Natural killer cell treated with Interleukin-12 subunit alpha and Interleukin-12 subunit beta and Interleukin-15 and Interleukin-18, amount 100 ng/mL, for 72 hours (primary cell): ENCODE measurements around the gene KIF6. TPM values are rescaled to one million over a fixed set of nuclear protein-coding genes. Genes with fewer than 3 reads are reported as not detected.
A peak's percentile ranks its signal among the peaks of the same experiment; 100 is the strongest.
"Not testable (repeated sequence)": the region's sequence is repeated elsewhere in the genome, so short reads cannot be mapped to it uniquely, and the experiment has no call there.

Experiments
- ATAC-seq, 2 donors: fragments of 150-1000 bp; cut with Tn5 transposase in 1 of 2; sonication (Bioruptor Pico), chemical (Tn5 transposase) in 1 of 2; 2 replicates each; pipeline ENCODE4 v1.10.0; 2021
- DNase-seq: peaks from one replicate; pipeline ENCODE4 v3.0.0; 2022; ENCODE audit warnings: low spot score
- H3K27ac Mint-ChIP-seq, 2 donors: 1 replicate in 1 of 2; 2 replicates in 1 of 2; pipeline ENCODE4 v1.8.0; 2022; ENCODE audit warnings: mixed read lengths in 2 of 2, mild to moderate bottlenecking in 1 of 2, moderate library complexity in 1 of 2
- H3K27me3 Mint-ChIP-seq, 2 donors: 1 replicate in 1 of 2; 2 replicates in 1 of 2; pipeline ENCODE4 v1.8.0; 2022; ENCODE audit warnings: mixed read lengths in 2 of 2
- H3K36me3 Mint-ChIP-seq: one replicate; pipeline ENCODE4 v1.8.0; 2022; ENCODE audit warnings: mixed read lengths
- H3K4me1 Mint-ChIP-seq, 2 donors: 1 replicate in 1 of 2; 2 replicates in 1 of 2; pipeline ENCODE4 v1.8.0; 2022; ENCODE audit warnings: low read depth in 2 of 2, mixed read lengths in 2 of 2, mild to moderate bottlenecking in 1 of 2
- H3K4me3 Mint-ChIP-seq: one replicate; pipeline ENCODE4 v1.8.0; 2022; ENCODE audit warnings: mixed read lengths
- H3K9me3 Mint-ChIP-seq: 2 replicates; pipeline ENCODE4 v1.8.0; 2022; ENCODE audit warnings: mixed read lengths
- total RNA-seq, 2 donors: library from RNA; stranded (reverse); gene quantifications; one replicate each; pipeline ENCODE4 v1.2.3, GENCODE V29; 2022

The KIF6 gene
- total RNA-seq, 2 donors from 2014 or later = not detected

- peaks cover 0 to 3% of the 10 kb centered on the region in 2 donors for H3K4me1 Mint-ChIP-seq
- H3K4me3 Mint-ChIP-seq = no peak overlapping the region
- H3K36me3 Mint-ChIP-seq = no peaks in the 10 kb centered on the region
- no peak for ATAC-seq
- peaks cover 17 to 26% of the 10 kb centered on the region in 2 donors for H3K27me3 Mint-ChIP-seq
- no peak for DNase-seq
- no peaks in the 10 kb centered on the region for H3K9me3 Mint-ChIP-seq
- H3K27ac Mint-ChIP-seq = no peak overlapping the region
These were observed 28.5 kb upstream of the KIF6 start for GRCh38 chr6:39753725-39754045.

- peaks cover 17 to 26% of the 10 kb centered on the region in 2 donors for H3K27me3 Mint-ChIP-seq
- H3K27ac Mint-ChIP-seq = no peak overlapping the region
- H3K36me3 Mint-ChIP-seq = no peaks in the 10 kb centered on the region
- no peak overlapping the region for H3K4me3 Mint-ChIP-seq
- H3K4me1 Mint-ChIP-seq = peaks cover 0 to 3% of the 10 kb centered on the region in 2 donors
- DNase-seq (no peak), ATAC-seq (peak in 1 of 2 donors; percentile 46)
- H3K9me3 Mint-ChIP-seq = no peaks in the 10 kb centered on the region
These were observed 27.9 kb upstream of the KIF6 start for GRCh38 chr6:39752835-39753724.

GRCh38 chr6:39746795-39747194, 21.6 kb upstream of the KIF6 start:
- ATAC-seq = no peak
- DNase-seq = no peak
- Mint-ChIP-seq H3K27me3 (peaks cover 18 to 33% of the 10 kb centered on the region in 2 donors), H3K9me3 (no peaks in the 10 kb centered on the region), H3K27ac (no peak overlapping the region), H3K36me3 (no peaks in the 10 kb centered on the region), H3K4me3 (no peak overlapping the region), H3K4me1 (no peaks in the 10 kb centered on the region)

GRCh38 chr6:39733704-39734103, 8.5 kb upstream of the KIF6 start:
- H3K27ac Mint-ChIP-seq = no peak overlapping the region
- DNase-seq (no peak), ATAC-seq (no peak)
- peaks cover 3% of the 10 kb centered on the region for H3K9me3 Mint-ChIP-seq
- no peak overlapping the region for H3K4me3 Mint-ChIP-seq
- H3K27me3 Mint-ChIP-seq = peaks cover 28 to 43% of the 10 kb centered on the region in 2 donors
- H3K4me1 Mint-ChIP-seq = no peaks in the 10 kb centered on the region
- H3K36me3 Mint-ChIP-seq = no peaks in the 10 kb centered on the region

- no peak overlapping the region for H3K4me3 Mint-ChIP-seq
- H3K27me3 Mint-ChIP-seq = peaks cover 23 to 38% of the 10 kb centered on the region in 2 donors
- ATAC-seq (no peak), DNase-seq (no peak)
- no peaks in the 10 kb centered on the region for H3K4me1 Mint-ChIP-seq
- no peak overlapping the region for H3K27ac Mint-ChIP-seq
- H3K36me3 Mint-ChIP-seq = no peaks in the 10 kb centered on the region
- H3K9me3 Mint-ChIP-seq = no peaks in the 10 kb centered on the region
These were observed 6.4 kb upstream of the KIF6 start for GRCh38 chr6:39731565-39731964.

GRCh38 chr6:39729945-39730344, 4.7 kb upstream of the KIF6 start:
- ATAC-seq = no peak
- H3K27ac Mint-ChIP-seq = no peak overlapping the region

GRCh38 chr6:39725632-39725997, 407 bp upstream of the KIF6 start:
- DNase-seq = no peak
- ATAC-seq = no peak
- Mint-ChIP-seq H3K36me3 (no peaks in the 10 kb centered on the region), H3K27me3 (peaks cover 0 to 3% of the 10 kb centered on the region in 2 donors), H3K4me3 (peak overlapping the region; percentile 89), H3K9me3 (no peaks in the 10 kb centered on the region), H3K4me1 (peaks cover 0 to 3% of the 10 kb centered on the region in 2 donors), H3K27ac (no peak overlapping the region)

More at GRCh38 chr6:39729945-39730344, 4.7 kb upstream of the KIF6 start:
- Mint-ChIP-seq H3K36me3 (no peaks in the 10 kb centered on the region), H3K27me3 (peaks cover 20 to 26% of the 10 kb centered on the region in 2 donors), H3K9me3 (no peaks in the 10 kb centered on the region), H3K4me3 (no peak overlapping the region), H3K4me1 (peaks cover 0 to 3% of the 10 kb centered on the region in 2 donors)
- DNase-seq = no peak

GRCh38 chr6:39723350-39723749, 1.9 kb downstream of the KIF6 start:
- H3K27ac Mint-ChIP-seq, H3K27me3 Mint-ChIP-seq, DNase-seq, H3K36me3 Mint-ChIP-seq, H3K4me1 Mint-ChIP-seq, H3K9me3 Mint-ChIP-seq, H3K4me3 Mint-ChIP-seq, ATAC-seq: not testable (repeated sequence)

- no peak for ATAC-seq
- H3K4me1 Mint-ChIP-seq = no peaks in the 10 kb centered on the region
- H3K27ac Mint-ChIP-seq = no peak overlapping the region
- no peak for DNase-seq
- H3K9me3 Mint-ChIP-seq = no peaks in the 10 kb centered on the region
- no peaks in the 10 kb centered on the region for H3K36me3 Mint-ChIP-seq
- peaks cover 31 to 61% of the 10 kb centered on the region in 2 donors for H3K27me3 Mint-ChIP-seq
- no peak overlapping the region for H3K4me3 Mint-ChIP-seq
These were observed 10.4 kb downstream of the KIF6 start for GRCh38 chr6:39714802-39715201.

GRCh38 chr6:39707962-39708683, 17.1 kb downstream of the KIF6 start:
- peaks cover 23 to 28% of the 10 kb centered on the region in 2 donors for H3K27me3 Mint-ChIP-seq
- no peak for ATAC-seq
- no peaks in the 10 kb centered on the region for H3K36me3 Mint-ChIP-seq

GRCh38 chr6:39706819-39707335, 18.3 kb downstream of the KIF6 start:
- no peak for ATAC-seq
- no peaks in the 10 kb centered on the region for H3K4me1 Mint-ChIP-seq
- H3K27ac Mint-ChIP-seq = no peak overlapping the region
- no peaks in the 10 kb centered on the region for H3K36me3 Mint-ChIP-seq
- H3K9me3 Mint-ChIP-seq = no peaks in the 10 kb centered on the region
- no peak for DNase-seq
- peaks cover 18 to 19% of the 10 kb centered on the region in 2 donors for H3K27me3 Mint-ChIP-seq
- no peak overlapping the region for H3K4me3 Mint-ChIP-seq

More at GRCh38 chr6:39707962-39708683, 17.1 kb downstream of the KIF6 start:
- no peak for DNase-seq
- no peak overlapping the region for H3K4me3 Mint-ChIP-seq
- H3K4me1 Mint-ChIP-seq = no peaks in the 10 kb centered on the region
- H3K27ac Mint-ChIP-seq = no peak overlapping the region
- no peaks in the 10 kb centered on the region for H3K9me3 Mint-ChIP-seq

GRCh38 chr6:39702265-39702664, 22.9 kb downstream of the KIF6 start:
- H3K4me1 Mint-ChIP-seq = no peaks in the 10 kb centered on the region
- no peaks in the 10 kb centered on the region for H3K9me3 Mint-ChIP-seq
- H3K4me3 Mint-ChIP-seq = no peak overlapping the region
- H3K36me3 Mint-ChIP-seq = no peaks in the 10 kb centered on the region
- ATAC-seq = no peak
- DNase-seq = no peak
- no peak overlapping the region for H3K27ac Mint-ChIP-seq
- H3K27me3 Mint-ChIP-seq = peaks cover 5 to 21% of the 10 kb centered on the region in 2 donors

- H3K9me3 Mint-ChIP-seq = no peaks in the 10 kb centered on the region
- no peak for DNase-seq
- no peak for ATAC-seq
- H3K27me3 Mint-ChIP-seq = peaks cover 10 to 26% of the 10 kb centered on the region in 2 donors
- no peak overlapping the region for H3K4me3 Mint-ChIP-seq
- no peak overlapping the region for H3K27ac Mint-ChIP-seq
- H3K4me1 Mint-ChIP-seq = no peaks in the 10 kb centered on the region
- H3K36me3 Mint-ChIP-seq = no peaks in the 10 kb centered on the region
These were observed 24.8 kb downstream of the KIF6 start for GRCh38 chr6:39700362-39700761.

GRCh38 chr6:39698789-39699188, 26.4 kb downstream of the KIF6 start:
- no peak for ATAC-seq
- no peak overlapping the region for H3K27ac Mint-ChIP-seq
- DNase-seq = no peak
- no peaks in the 10 kb centered on the region for H3K9me3 Mint-ChIP-seq
- peaks cover 11 to 33% of the 10 kb centered on the region in 2 donors for H3K27me3 Mint-ChIP-seq
- H3K4me3 Mint-ChIP-seq = no peak overlapping the region
- no peaks in the 10 kb centered on the region for H3K4me1 Mint-ChIP-seq
- H3K36me3 Mint-ChIP-seq = no peaks in the 10 kb centered on the region
